Neural crest cell (in vitro differentiated cells): ENCODE data around the gene ZBTB6. TPM values are rescaled to one million over a fixed set of nuclear protein-coding genes. Genes with fewer than 3 reads are reported as not detected.
"Not testable (repeated sequence)": the region's sequence is repeated elsewhere in the genome, so short reads cannot be mapped to it uniquely, and the experiment has no call there.

Source experiments
- DNase-seq: peaks from one replicate; pipeline ENCODE4 v3.0.0; 2021; ENCODE audit warnings: low read depth, mixed read lengths, low spot score
- H3K27ac Mint-ChIP-seq: one replicate; pipeline ENCODE4 v1.8.0; 2021; ENCODE audit warnings: mild to moderate bottlenecking, mixed read lengths; ENCODE audit not compliant: unreplicated experiment
- H3K27me3 Mint-ChIP-seq: 2 replicates; pipeline ENCODE4 v1.8.0; 2021; ENCODE audit warnings: low read depth, mild to moderate bottlenecking, mixed read lengths
- H3K36me3 Mint-ChIP-seq: 2 replicates; pipeline ENCODE4 v1.8.0; 2021; ENCODE audit warnings: low read depth, mild to moderate bottlenecking, mixed read lengths
- H3K4me1 Mint-ChIP-seq: 2 replicates; pipeline ENCODE4 v1.8.0; 2021; ENCODE audit warnings: mixed read lengths
- H3K4me3 Mint-ChIP-seq: one replicate; pipeline ENCODE4 v1.8.0; 2021; ENCODE audit warnings: mild to moderate bottlenecking, mixed read lengths
- H3K9me3 Mint-ChIP-seq: 2 replicates; pipeline ENCODE4 v1.8.0; 2021; ENCODE audit warnings: mixed read lengths
- CTCF ChIP-seq: fragments of 200-600 bp; sonication (generic); conservative IDR thresholded peaks from 2 replicates; pipeline ENCODE4 v1.5.0; 2021; ENCODE audit warnings: antibody characterized with exemption, mild to moderate bottlenecking
- total RNA-seq: library from RNA; stranded (reverse); gene quantifications from 2 replicates; pipeline ENCODE4 v1.2.1, GENCODE V29; 2021

Gene ZBTB6
- total RNA-seq, 1 donor from 2014 or later = 8.4 TPM

GRCh38 chr9:122922713-122923112 is 9.6 kb upstream of the ZBTB6 start:
- Mint-ChIP-seq H3K9me3 (no peaks in the 10 kb centered on the region), H3K36me3 (no peaks in the 10 kb centered on the region), H3K4me1 (peaks cover 8% of the 10 kb centered on the region), H3K27me3 (no peaks in the 10 kb centered on the region), H3K4me3 (no peak overlapping the region), H3K27ac (peak overlapping the region; percentile 81)
- TF ChIP-seq CTCF = no peak
- no peak for DNase-seq

GRCh38 chr9:122918310-122918709 is 5.2 kb upstream of the ZBTB6 start:
- no peak for DNase-seq
- H3K27ac Mint-ChIP-seq = no peak overlapping the region
- H3K4me1 Mint-ChIP-seq = peaks cover 12% of the 10 kb centered on the region
- H3K9me3 Mint-ChIP-seq = no peaks in the 10 kb centered on the region
- no peak overlapping the region for H3K4me3 Mint-ChIP-seq
- no peaks in the 10 kb centered on the region for H3K27me3 Mint-ChIP-seq
- no peak for TF ChIP-seq CTCF
- peaks cover under 1% of the 10 kb centered on the region for H3K36me3 Mint-ChIP-seq

- peak overlapping the region; percentile 99 for H3K4me3 Mint-ChIP-seq
- H3K36me3 Mint-ChIP-seq = peaks cover 4% of the 10 kb centered on the region
- peaks cover 21% of the 10 kb centered on the region for H3K4me1 Mint-ChIP-seq
- H3K27me3 Mint-ChIP-seq = no peaks in the 10 kb centered on the region
- peak overlapping the region; percentile 96 for H3K27ac Mint-ChIP-seq
- TF ChIP-seq CTCF = no peak
- no peaks in the 10 kb centered on the region for H3K9me3 Mint-ChIP-seq
- DNase-seq = no peak
Observed at GRCh38 chr9:122912671-122912963, 506 bp downstream of the ZBTB6 start.

GRCh38 chr9:122906122-122906521 is 7.0 kb downstream of the ZBTB6 start:
- not testable (repeated sequence) for H3K27me3 Mint-ChIP-seq, H3K36me3 Mint-ChIP-seq, H3K27ac Mint-ChIP-seq, H3K4me3 Mint-ChIP-seq, DNase-seq, H3K9me3 Mint-ChIP-seq
- H3K4me1 Mint-ChIP-seq = peaks cover 24% of the 10 kb centered on the region

GRCh38 chr9:122904823-122905710 is 8.1 kb downstream of the ZBTB6 start, which contains the start of gene RC3H2:
Gene RC3H2 (minus strand): TSS chr9:122905359. CDS start chr9:122897509, 7,850 bp downstream.
- H3K27me3 Mint-ChIP-seq = no peaks in the 10 kb centered on the region
- peaks cover 29% of the 10 kb centered on the region for H3K4me1 Mint-ChIP-seq
- peak within 1 kb of the TSS; percentile 98 for H3K4me3 Mint-ChIP-seq
- no peak for TF ChIP-seq CTCF
- H3K36me3 Mint-ChIP-seq = peaks cover 2% of the 10 kb centered on the region
- H3K9me3 Mint-ChIP-seq = no peaks in the 10 kb centered on the region
- H3K27ac Mint-ChIP-seq = peak within 1 kb of the TSS; percentile 99
- DNase-seq = peak; percentile 96

- Mint-ChIP-seq H3K4me1 (peaks cover 33% of the 10 kb centered on the region), H3K36me3 (peaks cover 2% of the 10 kb centered on the region), H3K27ac (peak overlapping the region; percentile 98), H3K4me3 (peak overlapping the region; percentile 98), H3K27me3 (no peaks in the 10 kb centered on the region), H3K9me3 (no peaks in the 10 kb centered on the region)
- DNase-seq = peak; percentile 46
- no peak for TF ChIP-seq CTCF
Observed at GRCh38 chr9:122904466-122904822, 8.7 kb downstream of the ZBTB6 start.
